H1 (cell line): ENCODE results near the gene MOV10L1. TPM values are rescaled to one million over a fixed set of nuclear protein-coding genes. Genes with fewer than 3 reads are reported as not detected.

Source experiments
- CTCF ChIA-PET: fragments of 300-600 bp; sonication (Branson Sonifier 250); formaldehyde crosslinking; loops from one replicate; lab custom pipeline; 2021; ENCODE audit not compliant: partially characterized antibody; lab: Charles Lee
- POLR2A ChIA-PET: fragments of 300-600 bp; sonication (Branson Sonifier 250); formaldehyde crosslinking; loops from one replicate; lab custom pipeline; 2021; ENCODE audit warnings: inconsistent platforms; ENCODE audit not compliant: partially characterized antibody; lab: Charles Lee
- DNase-seq, 2 experiments: peaks; one replicate each; pipeline versions ENCODE4 v3.0.0 to v3.0.0-alpha.2; 2010 to 2022; ENCODE audit warnings: low spot score in 2 of 2, low read depth in 1 of 2, mixed read lengths in 1 of 2
- FAIRE-seq: peaks from 2 replicates; lab custom pipeline; 2011; peaks lifted over from hg19 to GRCh38; lab: Jason Lieb, UNC
- H2AFZ ChIP-seq: 2 replicates; pipeline ENCODE4 v1.8.1; 2012; ENCODE audit warnings: low read length, inconsistent platforms
- H2AK5ac ChIP-seq: 2 replicates; pipeline ENCODE4 v1.6.1; 2013; ENCODE audit warnings: low read depth, low read length
- H2BK120ac ChIP-seq: replicated peaks from 2 replicates; pipeline ENCODE3; 2013; ENCODE audit warnings: low read depth, low read length, inconsistent platforms
- H2BK12ac ChIP-seq: 2 replicates; pipeline ENCODE4 v1.6.1; 2013; ENCODE audit warnings: low read depth, low read length
- H2BK15ac ChIP-seq: 2 replicates; pipeline ENCODE4 v1.6.1; 2013; ENCODE audit warnings: low read length
- H2BK20ac ChIP-seq: 2 replicates; pipeline ENCODE4 v1.6.1; 2013; ENCODE audit warnings: low read length
- H2BK5ac ChIP-seq: 2 replicates; pipeline ENCODE4 v1.6.1; 2013; ENCODE audit warnings: low read depth, low read length
- H3K14ac ChIP-seq: 2 replicates; pipeline ENCODE4 v1.6.1; 2013; ENCODE audit warnings: inconsistent platforms; ENCODE audit not compliant: insufficient read length
- H3K18ac ChIP-seq: 2 replicates; pipeline ENCODE4 v1.6.1; 2013; ENCODE audit warnings: low read length; ENCODE audit errors: extremely low read depth
- H3K23ac ChIP-seq: 2 replicates; pipeline ENCODE4 v1.6.1; 2013; ENCODE audit warnings: inconsistent platforms; ENCODE audit not compliant: insufficient read length
- H3K23me2 ChIP-seq: 2 replicates; pipeline ENCODE4 v1.6.1; 2013; ENCODE audit warnings: low read depth, low read length
- H3K27ac ChIP-seq: 2 replicates; pipeline ENCODE4 v1.6.1; 2011; ENCODE audit warnings: low read depth, low read length, inconsistent platforms
- H3K27me3 ChIP-seq, 4 experiments: replicated peaks in 1 of 4; 1 replicate in 1 of 4; 2 replicates in 3 of 4; pipeline versions ENCODE4 v1.6.1 to v1.8.1; 2011 to 2013; ENCODE audit warnings: low read length in 3 of 4, mild to moderate bottlenecking in 3 of 4, inconsistent platforms in 2 of 4, mixed read lengths in 2 of 4, moderate library complexity in 1 of 4; ENCODE audit not compliant: control insufficient read depth in 3 of 4, insufficient read depth in 3 of 4; ENCODE audit errors: extremely low read depth in 1 of 4
- H3K36me3 ChIP-seq, 4 experiments: 2 replicates each; pipeline versions ENCODE4 v1.6.1 to v1.8.1; 2011 to 2013; ENCODE audit warnings: mild to moderate bottlenecking in 4 of 4, low read length in 3 of 4, moderate library complexity in 2 of 4, control low read depth in 1 of 4, inconsistent platforms in 1 of 4; ENCODE audit not compliant: insufficient read depth in 4 of 4, control insufficient read depth in 2 of 4
- H3K4ac ChIP-seq: replicated peaks from 2 replicates; pipeline ENCODE3; 2013; ENCODE audit warnings: low read length, low read depth, mixed read lengths, inconsistent platforms; ENCODE audit not compliant: insufficient read length
- H3K4me1 ChIP-seq, 4 experiments: replicated peaks in 1 of 4; 1 replicate in 1 of 4; 2 replicates in 3 of 4; pipeline versions ENCODE4 v1.6.1 to v1.8.1; 2011 to 2013; ENCODE audit warnings: low read length in 3 of 4, inconsistent platforms in 2 of 4, mixed read lengths in 1 of 4; ENCODE audit not compliant: insufficient read depth in 4 of 4, control insufficient read depth in 3 of 4
- H3K4me2 ChIP-seq, 2 experiments: 2 replicates each; pipeline versions ENCODE4 v1.6.1 to v1.8.1; 2011 to 2013; ENCODE audit warnings: low read depth in 2 of 2, low read length in 2 of 2, control low read depth in 1 of 2, inconsistent platforms in 1 of 2, mild to moderate bottlenecking in 1 of 2; ENCODE audit not compliant: insufficient read depth in 1 of 2
- H3K4me3 ChIP-seq, 4 experiments: fragments of 200-600, 300-600 bp in 1 of 4; sonication (generic), shearing (Covaris generic), sonication (Bioruptor Twin) in 1 of 4; 2 replicates each; pipeline versions ENCODE4 v1.5.1 to v1.8.1; 2011 to 2016; ENCODE audit warnings: low read length in 4 of 4, low read depth in 3 of 4, control low read depth in 2 of 4, inconsistent platforms in 2 of 4, mild to moderate bottlenecking in 2 of 4, mixed read lengths in 1 of 4, moderate library complexity in 1 of 4; ENCODE audit not compliant: insufficient read depth in 2 of 4; ENCODE audit errors: extremely low read depth in 1 of 4
- H3K56ac ChIP-seq: replicated peaks from 2 replicates; pipeline ENCODE3; 2013; ENCODE audit warnings: low read depth, mild to moderate bottlenecking, mixed read lengths, low read length, inconsistent platforms; ENCODE audit not compliant: insufficient read length
- H3K79me1 ChIP-seq: 2 replicates; pipeline ENCODE4 v1.6.1; 2013; ENCODE audit warnings: low read depth, low read length, control low read depth
- H3K79me2 ChIP-seq, 2 experiments: 2 replicates each; pipeline versions ENCODE4 v1.6.1 to v1.8.1; 2012 to 2013; ENCODE audit warnings: low read length in 2 of 2, mild to moderate bottlenecking in 2 of 2, inconsistent platforms in 1 of 2; ENCODE audit not compliant: insufficient read depth in 2 of 2, control insufficient read depth in 1 of 2
- H3K9ac ChIP-seq, 4 experiments: replicated peaks in 1 of 4; 1 replicate in 1 of 4; 2 replicates in 3 of 4; pipeline versions ENCODE4 v1.6.1 to v1.8.1; 2011 to 2013; ENCODE audit warnings: low read depth in 3 of 4, low read length in 3 of 4, control low read depth in 2 of 4, mild to moderate bottlenecking in 2 of 4, moderate library complexity in 2 of 4, inconsistent platforms in 1 of 4; ENCODE audit errors: extremely low read depth in 1 of 4
- H3K9me3 ChIP-seq, 2 experiments: 2 replicates each; pipeline versions ENCODE4 v1.6.1 to v1.8.1; 2012 to 2013; ENCODE audit warnings: mild to moderate bottlenecking in 2 of 2, moderate library complexity in 2 of 2, control low read depth in 1 of 2, inconsistent platforms in 1 of 2, low read depth in 1 of 2, low read length in 1 of 2, mixed read lengths in 1 of 2; ENCODE audit not compliant: insufficient read depth in 2 of 2
- H4K20me1 ChIP-seq, 2 experiments: replicated peaks in 1 of 2; 2 replicates each; pipeline versions ENCODE3 to v1.8.1; 2011 to 2013; ENCODE audit warnings: inconsistent platforms in 2 of 2, low read length in 2 of 2, mild to moderate bottlenecking in 1 of 2; ENCODE audit not compliant: insufficient read depth in 2 of 2, control insufficient read depth in 1 of 2
- H4K5ac ChIP-seq: 2 replicates; pipeline ENCODE4 v1.6.1; 2013; ENCODE audit warnings: low read length, low read depth, mixed read lengths, inconsistent platforms; ENCODE audit not compliant: insufficient read length
- H4K8ac ChIP-seq: 2 replicates; pipeline ENCODE4 v1.8.0; 2013; ENCODE audit warnings: mild to moderate bottlenecking, moderate library complexity, low read length, inconsistent platforms; ENCODE audit not compliant: insufficient read depth; ENCODE audit errors: extremely low read depth
- H4K91ac ChIP-seq: replicated peaks from 2 replicates; pipeline ENCODE3; 2013; ENCODE audit warnings: low read length, mixed read lengths, inconsistent platforms; ENCODE audit not compliant: insufficient read length
- ASH2L ChIP-seq: fragments of 200-600, 300-600 bp; sonication (generic); IDR thresholded peaks from one replicate; pipeline ENCODE4 v1.7.1; 2017; ENCODE audit warnings: low read length
- BACH1 ChIP-seq: IDR thresholded peaks from 2 replicates; pipeline ENCODE4 v1.6.1; 2012; ENCODE audit warnings: low read length, improper control_type of control experiment
- E2F6 ChIP-seq: IDR thresholded peaks from 2 replicates; pipeline ENCODE4 v1.6.1; 2012; ENCODE audit warnings: inconsistent platforms
- EGR1 ChIP-seq: IDR thresholded peaks from 2 replicates; pipeline ENCODE4 v1.6.1; 2011; ENCODE audit warnings: low read depth, low read length, borderline replicate concordance
- KDM5A ChIP-seq: fragments of 200-600 bp; IDR thresholded peaks from 2 replicates; pipeline ENCODE4 v1.7.1; 2012; ENCODE audit warnings: mild to moderate bottlenecking, low read length, inconsistent platforms, mixed read lengths
- NRF1 ChIP-seq: IDR thresholded peaks from 2 replicates; pipeline ENCODE4 v1.6.1; 2011; ENCODE audit warnings: mild to moderate bottlenecking, low read depth, low read length, improper control_type of control experiment
- POLR2A ChIP-seq, 2 experiments: IDR thresholded peaks; 1 replicate in 1 of 2; 2 replicates in 1 of 2; pipeline ENCODE4 v1.6.1; 2011; ENCODE audit warnings: low read depth in 2 of 2, low read length in 2 of 2, mild to moderate bottlenecking in 2 of 2; ENCODE audit errors: control extremely low read depth in 1 of 2
- POLR2AphosphoS5 ChIP-seq: IDR thresholded peaks from 2 replicates; pipeline ENCODE4 v1.6.1; 2011; ENCODE audit warnings: low read depth, low read length
- SRF ChIP-seq: IDR thresholded peaks from 2 replicates; pipeline ENCODE4 v1.6.1; 2011; ENCODE audit warnings: mild to moderate bottlenecking, low read depth, low read length, moderate library complexity
- TAF1 ChIP-seq: IDR thresholded peaks from 2 replicates; pipeline ENCODE4 v1.6.1; 2011; ENCODE audit warnings: mild to moderate bottlenecking, low read depth, low read length
- ZNF274 ChIP-seq: IDR thresholded peaks from 2 replicates; pipeline ENCODE4 v1.7.0; 2012; ENCODE audit warnings: low read length, borderline replicate concordance; ENCODE audit errors: extremely low read depth
- WGBS, 2 experiments: shearing (Covaris generic) in 1 of 2; methylation state at CpG; one replicate each; pipeline versions ENCODE4 v1.1.6 to v1.1.7; 2013 to 2015; ENCODE audit warnings: low lambda C conversion rate in 2 of 2, mixed read lengths in 2 of 2, inconsistent platforms in 1 of 2, low coverage in 1 of 2, missing lambda C conversion rate in 1 of 2; ENCODE audit not compliant: insufficient replicate concordance in 2 of 2, insufficient coverage in 1 of 2, insufficient read length in 1 of 2; ENCODE audit errors: extremely low coverage in 1 of 2, missing lambda C conversion rate in 1 of 2; 5-methylcytosine and 5-hydroxymethylcytosine counted together
- polyA plus RNA-seq, 7 experiments: library from polyadenylated mRNA; depleted of rRNA in 3 of 7; stranded (reverse) in 5 of 7; unstranded in 2 of 7; fragments of >200 nt in 5 of 7; fragments of 200-250 nt in 2 of 7; gene quantifications; 1 replicate in 5 of 7; 2 replicates in 1 of 7; 4 replicates in 1 of 7; pipeline versions ENCODE4 v1.2.1 to v1.2.3, GENCODE V29; 2011 to 2013; ENCODE audit warnings: missing spikeins in 2 of 7, mixed read lengths in 2 of 7
- total RNA-seq: library from RNA; stranded (reverse); fragmentation: NEBNext Ultra II Directional; extraction: Animal tissue kit (Norgen Biotek cat#: 25700); gene quantifications from 2 replicates; pipeline ENCODE4 v1.2.1, GENCODE V29; 2021
- TF ChIP-seq, protein P1 (sequence below): IDR thresholded peaks from 2 replicates; pipeline ENCODE4 v1.6.1; 2011; ENCODE audit warnings: low read length, improper control_type of control experiment

The MOV10L1 gene
- total and polyA plus RNA-seq, 2 of the 8 experiments (the other 6 are each of a cell fraction or from before 2014, with no cell fraction given): 0.32 TPM; not detected in 1

DNA sequence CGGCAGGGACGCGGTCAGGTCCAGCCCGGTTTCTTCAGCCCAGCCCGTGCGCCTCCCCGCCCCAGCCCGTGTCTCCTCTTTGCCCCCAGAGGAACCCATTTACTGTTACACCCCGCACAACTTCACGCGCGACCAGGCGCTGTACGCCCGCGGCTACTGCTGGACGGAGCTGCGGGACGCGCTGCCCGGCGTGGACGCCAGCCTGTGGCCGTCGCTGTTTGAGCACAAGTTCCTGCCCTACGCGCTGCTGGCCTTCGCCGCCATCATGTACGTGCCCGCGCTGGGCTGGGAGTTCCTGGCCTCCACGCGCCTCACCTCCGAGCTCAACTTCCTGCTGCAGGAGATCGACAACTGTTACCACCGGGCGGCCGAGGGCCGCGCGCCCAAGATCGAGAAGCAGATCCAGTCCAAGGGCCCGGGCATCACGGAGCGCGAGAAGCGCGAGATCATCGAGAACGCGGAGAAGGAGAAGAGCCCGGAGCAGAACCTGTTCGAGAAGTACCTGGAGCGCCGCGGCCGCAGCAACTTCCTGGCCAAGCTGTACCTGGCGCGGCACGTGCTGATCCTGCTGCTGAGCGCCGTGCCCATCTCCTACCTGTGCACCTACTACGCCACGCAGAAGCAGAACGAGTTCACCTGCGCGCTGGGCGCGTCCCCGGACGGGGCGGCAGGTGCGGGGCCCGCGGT is 87.2 kb downstream of the MOV10L1 start:
- POLR2A ChIA-PET: interaction anchor here (0.6 kb wide), 1 partner anchor 97 kb away, joined by 3 read pairs; no protein-coding TSS in a partner anchor
- Histone ChIP-seq H3K27me3 (peaks cover 0 to 3% (median 0%) of the 10 kb centered on the region in 4 experiments; a peak in 2 of 7 replicates), H2AK5ac (peak overlapping the region; percentile 7; the same call in 1 of the 2 replicates), H2BK12ac (0 out of 2 replicates have a peak overlapping the region, but pooled peaks have one; percentile 75), H3K56ac (no peak overlapping the region), H4K91ac (no peak overlapping the region), H3K23me2 (no peaks in the 10 kb centered on the region), H3K14ac (no peak overlapping the region), H3K9ac (no peak overlapping the region), H3K4me1 (peaks cover 0 to 5% (median 2%) of the 10 kb centered on the region in 4 experiments; a peak in 3 of 7 replicates), H3K18ac (no peak overlapping the region), H3K9me3 (no peaks in the 10 kb centered on the region), H2BK15ac (no peak overlapping the region), H2AFZ (no peak overlapping the region), H2BK5ac (no peak overlapping the region), H2BK120ac (no peak overlapping the region), H3K4ac (no peak overlapping the region), H3K4me2 (no peak overlapping the region), H3K36me3 (no peaks in the 10 kb centered on the region), H4K8ac (peak overlapping the region; percentile 85), H3K4me3 (no peak overlapping the region), H2BK20ac (no peak overlapping the region), H4K5ac (no peak overlapping the region), H3K79me2 (no peaks in the 10 kb centered on the region), H3K27ac (no peak overlapping the region; the same call in 1 of the 2 replicates), H3K23ac (no peak overlapping the region), H4K20me1 (peaks cover 0 to 5% of the 10 kb centered on the region in 2 experiments), H3K79me1 (no peaks in the 10 kb centered on the region; the same call in 1 of the 2 replicates)
- DNase-seq (no peak), FAIRE-seq (no peak)
- TF ChIP-seq POLR2A (IDR thresholded peaks at IDR 0.05; ENCODE audit: control extremely low read depth in 1 of 2, low read depth in 2 of 2, low read length in 2 of 2): no peak
- TF ChIP-seq TAF1: no peak
- no peak for TF ChIP-seq ZNF274
- no peak for TF ChIP-seq EGR1
- TF ChIP-seq ASH2L: no peak
- TF ChIP-seq NRF1: no peak
- TF ChIP-seq, protein P1, sequence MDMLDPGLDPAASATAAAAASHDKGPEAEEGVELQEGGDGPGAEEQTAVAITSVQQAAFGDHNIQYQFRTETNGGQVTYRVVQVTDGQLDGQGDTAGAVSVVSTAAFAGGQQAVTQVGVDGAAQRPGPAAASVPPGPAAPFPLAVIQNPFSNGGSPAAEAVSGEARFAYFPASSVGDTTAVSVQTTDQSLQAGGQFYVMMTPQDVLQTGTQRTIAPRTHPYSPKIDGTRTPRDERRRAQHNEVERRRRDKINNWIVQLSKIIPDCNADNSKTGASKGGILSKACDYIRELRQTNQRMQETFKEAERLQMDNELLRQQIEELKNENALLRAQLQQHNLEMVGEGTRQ: no peak
- no peak for TF ChIP-seq KDM5A
- TF ChIP-seq E2F6: no peak
- no peak for TF ChIP-seq SRF
- TF ChIP-seq POLR2AphosphoS5: no peak
- no peak for TF ChIP-seq BACH1
- CTCF ChIA-PET: interaction anchor here (0.5 to 1.6 kb wide), 4 partner anchors 13 to 29 kb away, joined by 3 to 4 read pairs (median 4); no protein-coding TSS in a partner anchor
- WGBS, 2 experiments: 97% methylated on average over 55 of the region's 76 CpGs; no CpG with 5 or more reads in 1 of the 2 experiments
